K562 (cell line): Measurements from ENCODE around the gene DAG1. TPM values are rescaled to one million over a fixed set of nuclear protein-coding genes. Genes with fewer than 3 reads are reported as not detected.

Experiments used
- ATAC-seq: fragments of 200-7000 bp; cut with Tn5 transposase; 3 replicates; pipeline ENCODE4 v1.9.1; 2020; ENCODE audit warnings: moderate library complexity
- BruUV-seq: library from RNA; stranded (reverse); fragments of 400-500 nt; replicated peaks from 2 replicates; lab custom pipeline; 2021; lab: Mats Ljungman, UMichigan
- CTCF ChIA-PET: fragments of 300-600 bp; formaldehyde crosslinking; extraction: SDS; loops from one replicate; lab custom pipeline; 2021; ENCODE audit warnings: low intra/inter-chr PET ratio; lab: Yijun Ruan, JAX
- POLR2A ChIA-PET: fragments of 300-600, 350-650 bp; sonication (Branson Sonifier 250); formaldehyde crosslinking; extraction: SDS; loops from one replicate; lab custom pipeline; 2021; ENCODE audit warnings: antibody characterized with exemption, inconsistent platforms; lab: Yijun Ruan, JAX
- DNase-seq, 4 experiments: peaks; one replicate each; pipeline versions ENCODE4 v3.0.0 to v3.0.0-alpha.2; 2011 to 2018; ENCODE audit warnings: low spot score in 3 of 4, mixed read lengths in 3 of 4; ENCODE audit errors: extremely low read depth in 1 of 4
- FAIRE-seq: peaks from 2 replicates; lab custom pipeline; 2011; peaks lifted over from hg19 to GRCh38; lab: Jason Lieb, UNC
- H2AFZ ChIP-seq: 2 replicates; pipeline ENCODE4 v1.6.0; 2011; ENCODE audit warnings: low read depth, low read length, control low read depth, inconsistent platforms
- H3K27ac ChIP-seq: fragments of 200-600 bp; 3 replicates; pipeline ENCODE4 v1.8.0; 2011; ENCODE audit warnings: low read depth, mild to moderate bottlenecking, control low read depth, inconsistent platforms, low read length, moderate library complexity, mixed read lengths; ENCODE audit errors: extremely low read depth
- H3K27me3 ChIP-seq, 2 experiments: fragments of 300-600 bp in 1 of 2; 2 replicates in 1 of 2; 3 replicates in 1 of 2; pipeline versions ENCODE4 v1.6.0 to v1.8.0; 2011; ENCODE audit warnings: inconsistent platforms in 2 of 2, low read length in 2 of 2, mild to moderate bottlenecking in 1 of 2, mixed read lengths in 1 of 2, moderate library complexity in 1 of 2; ENCODE audit not compliant: control insufficient read depth in 2 of 2, insufficient read depth in 2 of 2
- H3K36me3 ChIP-seq: fragments of 300-600 bp; 3 replicates; pipeline ENCODE4 v1.8.0; 2011; ENCODE audit warnings: mild to moderate bottlenecking, low read length, inconsistent platforms; ENCODE audit not compliant: control insufficient read depth, insufficient read depth
- H3K4me1 ChIP-seq, 2 experiments: fragments of 200-600 bp in 1 of 2; replicated peaks in 1 of 2; 2 replicates in 1 of 2; 3 replicates in 1 of 2; pipeline versions ENCODE4 v1.5.1 to v1.8.0; 2011; ENCODE audit warnings: inconsistent platforms in 2 of 2, low read length in 2 of 2, mild to moderate bottlenecking in 1 of 2, mixed read lengths in 1 of 2, moderate library complexity in 1 of 2; ENCODE audit not compliant: control insufficient read depth in 2 of 2, insufficient read depth in 2 of 2
- H3K4me2 ChIP-seq: 2 replicates; pipeline ENCODE4 v1.6.1; 2011; ENCODE audit warnings: low read length, control low read depth, inconsistent platforms, mixed read lengths; ENCODE audit not compliant: insufficient read depth
- H3K4me3 ChIP-seq: fragments of 200-600 bp; sonication (generic), shearing (Covaris generic); 2 replicates; pipeline ENCODE4 v1.5.1; 2016; ENCODE audit warnings: control low read depth, inconsistent platforms
- H3K79me2 ChIP-seq: fragments of 200-600 bp; 3 replicates; pipeline ENCODE4 v1.8.0; 2011; ENCODE audit warnings: low read length, inconsistent platforms; ENCODE audit not compliant: control insufficient read depth, insufficient read depth
- H3K9ac ChIP-seq, 2 experiments: 2 replicates each; pipeline versions ENCODE4 v1.6.0 to v1.6.1; 2011; ENCODE audit warnings: low read depth in 2 of 2, low read length in 2 of 2, control low read depth in 1 of 2, inconsistent platforms in 1 of 2, mild to moderate bottlenecking in 1 of 2, mixed read lengths in 1 of 2; ENCODE audit not compliant: insufficient read depth in 1 of 2
- H3K9me1 ChIP-seq: one replicate; pipeline ENCODE4 v1.6.0; 2011; ENCODE audit warnings: inconsistent platforms, mild to moderate bottlenecking, low read length, moderate library complexity; ENCODE audit not compliant: control insufficient read depth, insufficient read depth
- H3K9me3 ChIP-seq: replicated peaks from 2 replicates; pipeline ENCODE4 v1.5.1; 2011; ENCODE audit warnings: low read depth, low read length, inconsistent platforms; ENCODE audit not compliant: control insufficient read depth, insufficient read depth
- H4K20me1 ChIP-seq: replicated peaks from 2 replicates; pipeline ENCODE4 v1.6.1; 2011; ENCODE audit warnings: low read length, inconsistent platforms, mixed read lengths; ENCODE audit not compliant: control insufficient read depth, insufficient read depth
- CBX5 ChIP-seq: IDR thresholded peaks from 2 replicates; pipeline ENCODE4 v1.6.1; 2014; ENCODE audit warnings: low read depth, borderline replicate concordance
- CREB1 ChIP-seq, 2 experiments: sonication (generic) in 1 of 2; formaldehyde crosslinking in 1 of 2; IDR thresholded peaks; 2 replicates each; pipeline versions ENCODE4 v1.6.1 to v1.8.0; 2012 to 2022; ENCODE audit warnings: inconsistent platforms in 1 of 2, mild to moderate bottlenecking in 1 of 2, missing genetic modification reagents in 1 of 2, moderate library complexity in 1 of 2
- HDAC1 ChIP-seq, 2 experiments: fragments of 450-650 bp; IDR thresholded peaks; 2 replicates each; pipeline ENCODE4 v1.6.1; 2016 to 2017; ENCODE audit warnings: inconsistent platforms in 1 of 2, mild to moderate bottlenecking in 1 of 2, moderate library complexity in 1 of 2
- HEY1 ChIP-seq: fragments of 250-450 bp; sonication (Bioruptor Pico); IDR thresholded peaks from 2 replicates; pipeline ENCODE4 v1.5.0; 2020; ENCODE audit warnings: mild to moderate bottlenecking, moderate library complexity, borderline replicate concordance
- NR4A1 ChIP-seq, 2 experiments: fragments of 250-450 bp in 1 of 2; fragments of 450-650 bp in 1 of 2; sonication (Bioruptor Pico) in 1 of 2; IDR thresholded peaks; 2 replicates each; pipeline versions ENCODE4 v1.4.0 to v1.6.1; 2016 to 2020; ENCODE audit warnings: mild to moderate bottlenecking in 2 of 2, missing compliant biosample characterization in 1 of 2, missing genetic modification characterization in 1 of 2, moderate library complexity in 1 of 2
- RFX7 ChIP-seq: fragments of 250-450 bp; sonication (Bioruptor Pico); IDR thresholded peaks from 2 replicates; pipeline ENCODE4 v1.5.1; 2021; ENCODE audit warnings: mild to moderate bottlenecking
- in situ Hi-C: fragments of 300-500 bp; cut with MboI; formaldehyde crosslinking; loops from 4 replicates; pipeline ENCODE4 v1.15.0; 2018; ENCODE audit warnings: inconsistent platforms, mixed read lengths
- intact Hi-C: fragments of 100-400 bp; cut with micrococcal nuclease; formaldehyde crosslinking; loops from 2 replicates; pipeline ENCODE4 v1.14.2; 2022
- polyA plus RNA-seq, 8 experiments: library from polyadenylated mRNA; depleted of rRNA in 4 of 8; stranded (reverse) in 5 of 8; unstranded in 3 of 8; fragments of >200 nt; fragmentation: Nextera tagmentation in 2 of 8; fragmentation: Illumina TruSeq in 1 of 8; extraction: Ambion mirVana in 2 of 8; extraction: Trizol in 1 of 8; gene quantifications; 2 replicates each; pipeline versions ENCODE4 v1.2.1 to v1.2.3, GENCODE V29; 2011 to 2014; ENCODE audit warnings: inconsistent platforms in 1 of 8, missing spikeins in 1 of 8
- total RNA-seq, 7 experiments: library from RNA; depleted of rRNA in 6 of 7; stranded (reverse); fragments of >200 nt in 6 of 7; fragmentation: Illumina TruSeq in 2 of 7; extraction: Trizol in 2 of 7; gene quantifications; 2 replicates each; pipeline versions ENCODE4 v1.2.1 to v1.2.3, GENCODE V29; 2011 to 2021; ENCODE audit warnings: low replicate concordance in 1 of 7
- TF ChIP-seq, protein P1 (sequence below): conservative IDR thresholded peaks from 2 replicates; pipeline ENCODE4 v1.6.1; 2011; ENCODE audit warnings: low read depth, mild to moderate bottlenecking, low read length; ENCODE audit not compliant: control insufficient read depth
- TF ChIP-seq, protein P2 (sequence below): fragments of 250-450 bp; sonication (Bioruptor Pico); IDR thresholded peaks from 2 replicates; pipeline ENCODE4 v1.8.0; 2021; ENCODE audit warnings: mild to moderate bottlenecking, moderate library complexity

DAG1 gene
- total and polyA plus RNA-seq, 9 of the 15 experiments (the other 6 are each of a cell fraction or from before 2014, with no cell fraction given): 0.29 to 19.6 (median 8.2) TPM

DNA sequence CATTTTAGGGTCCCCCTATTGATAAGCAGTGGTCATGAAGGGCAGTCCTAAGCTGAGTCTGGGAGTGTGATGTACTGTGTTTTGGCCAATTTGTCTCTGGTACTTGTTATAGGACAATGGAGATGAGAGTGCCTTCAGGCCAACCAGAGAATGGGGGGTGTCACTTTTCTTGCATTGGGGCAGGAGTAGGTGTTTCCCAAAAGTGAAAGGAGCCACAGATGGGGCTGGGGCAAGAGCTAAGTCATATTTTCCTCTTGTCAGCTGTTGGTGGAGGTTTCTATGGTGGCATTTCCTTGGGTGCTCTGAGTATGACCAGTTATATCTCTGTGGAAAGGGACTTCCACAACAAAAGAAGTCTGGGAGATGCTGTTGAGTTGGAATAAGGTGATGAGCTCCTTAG, 59.5 kb downstream of the DAG1 start:
- Histone ChIP-seq H3K79me2 (no peaks in the 10 kb centered on the region), H3K27me3 (no peaks in the 10 kb centered on the region), H4K20me1 (no peaks in the 10 kb centered on the region), H3K27ac (no peak overlapping the region), H3K4me3 (no peak overlapping the region), H3K9me3 (no peaks in the 10 kb centered on the region), H3K36me3 (peaks cover 37% of the 10 kb centered on the region; the same call in 2 of the 3 replicates), H3K9me1 (peaks cover 3% of the 10 kb centered on the region), H2AFZ (no peak overlapping the region), H3K4me1 (peaks cover 5% of the 10 kb centered on the region in 2 experiments; a peak in 4 of 5 replicates), H3K4me2 (no peak overlapping the region), H3K9ac (no peak overlapping the region)
- in situ Hi-C loops: no loop called here
- intact Hi-C loops: no loop called here
- DNase-seq (no peak), FAIRE-seq (no peak), ATAC-seq (no peak)
- no peak for TF ChIP-seq RFX7
- no peak for TF ChIP-seq HDAC1 (IDR thresholded peaks at IDR 0.05)
- TF ChIP-seq HEY1 (CRISPR knock-in tag): no peak
- TF ChIP-seq, protein P1, sequence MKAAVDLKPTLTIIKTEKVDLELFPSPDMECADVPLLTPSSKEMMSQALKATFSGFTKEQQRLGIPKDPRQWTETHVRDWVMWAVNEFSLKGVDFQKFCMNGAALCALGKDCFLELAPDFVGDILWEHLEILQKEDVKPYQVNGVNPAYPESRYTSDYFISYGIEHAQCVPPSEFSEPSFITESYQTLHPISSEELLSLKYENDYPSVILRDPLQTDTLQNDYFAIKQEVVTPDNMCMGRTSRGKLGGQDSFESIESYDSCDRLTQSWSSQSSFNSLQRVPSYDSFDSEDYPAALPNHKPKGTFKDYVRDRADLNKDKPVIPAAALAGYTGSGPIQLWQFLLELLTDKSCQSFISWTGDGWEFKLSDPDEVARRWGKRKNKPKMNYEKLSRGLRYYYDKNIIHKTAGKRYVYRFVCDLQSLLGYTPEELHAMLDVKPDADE: no peak
- no peak for TF ChIP-seq CBX5
- no peak for TF ChIP-seq NR4A1 (CRISPR knock-in tag; IDR thresholded peaks at IDR 0.05)
- no peak for TF ChIP-seq NR4A1 (tag; IDR thresholded peaks at IDR 0.05)
- TF ChIP-seq, protein P2, sequence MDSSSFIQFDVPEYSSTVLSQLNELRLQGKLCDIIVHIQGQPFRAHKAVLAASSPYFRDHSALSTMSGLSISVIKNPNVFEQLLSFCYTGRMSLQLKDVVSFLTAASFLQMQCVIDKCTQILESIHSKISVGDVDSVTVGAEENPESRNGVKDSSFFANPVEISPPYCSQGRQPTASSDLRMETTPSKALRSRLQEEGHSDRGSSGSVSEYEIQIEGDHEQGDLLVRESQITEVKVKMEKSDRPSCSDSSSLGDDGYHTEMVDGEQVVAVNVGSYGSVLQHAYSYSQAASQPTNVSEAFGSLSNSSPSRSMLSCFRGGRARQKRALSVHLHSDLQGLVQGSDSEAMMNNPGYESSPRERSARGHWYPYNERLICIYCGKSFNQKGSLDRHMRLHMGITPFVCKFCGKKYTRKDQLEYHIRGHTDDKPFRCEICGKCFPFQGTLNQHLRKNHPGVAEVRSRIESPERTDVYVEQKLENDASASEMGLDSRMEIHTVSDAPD (CRISPR knock-in tag): no peak
- TF ChIP-seq CREB1 (IDR thresholded peaks at IDR 0.05): no peak
- TF ChIP-seq CREB1 (CRISPR knock-in tag; IDR thresholded peaks at IDR 0.05): no peak
- no TSS peak for BruUV-seq
- CTCF ChIA-PET: no interaction called here
- POLR2A ChIA-PET: interaction anchor here (0.6 to 0.9 kb wide), 3 partner anchors 8 to 36 kb away, joined by 3 to 6 read pairs (median 4); no protein-coding TSS in a partner anchor
